GM18526 (cell line): ENCODE results near the gene DNAJB14.

ENCODE experiments used
- POLR2A ChIP-seq: IDR thresholded peaks from 3 replicates; pipeline ENCODE4 v1.6.1; 2011; ENCODE audit not compliant: insufficient read length; ENCODE audit errors: extremely low read depth

DNAJB14 gene

DNA sequence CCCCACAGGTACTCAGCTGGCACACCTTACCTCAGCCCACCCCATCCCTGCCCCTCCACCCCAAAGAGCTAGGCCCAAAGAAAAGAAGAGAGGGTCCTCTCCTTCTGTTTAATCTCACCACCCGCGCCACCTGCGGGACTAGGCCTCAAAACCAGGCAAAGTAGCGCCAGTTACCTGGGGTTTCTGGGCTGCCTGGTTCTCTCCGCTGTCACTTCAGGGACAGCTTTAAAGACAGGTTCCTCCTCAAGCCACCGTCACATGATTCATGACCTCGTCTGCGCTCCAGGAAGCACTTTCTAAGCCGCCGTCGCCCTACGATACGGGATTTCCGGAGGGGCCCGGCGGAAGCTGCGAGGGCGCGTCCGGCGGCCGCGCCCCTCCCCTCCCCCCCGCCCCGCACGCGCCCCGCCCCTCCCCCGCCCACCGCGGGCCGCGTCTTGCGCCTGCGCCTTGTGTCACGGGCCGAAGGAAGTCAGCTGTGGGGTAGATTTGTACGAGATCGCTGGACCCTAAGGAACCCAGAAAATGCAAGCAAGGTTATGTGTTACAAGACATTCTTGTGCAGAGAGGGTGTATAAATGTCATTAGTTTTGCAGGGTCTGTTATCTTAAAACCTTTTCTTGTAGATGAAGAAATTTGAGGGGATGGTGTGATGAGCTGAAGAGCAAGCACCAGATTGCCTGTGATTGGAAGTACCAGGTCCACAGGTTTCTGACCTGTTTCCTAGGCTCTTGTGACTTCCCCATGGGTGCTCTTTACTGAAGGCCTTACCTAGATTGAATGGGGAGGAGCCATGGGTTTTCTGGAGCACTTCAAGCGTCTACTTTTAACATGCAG, 52.0 kb downstream of the DNAJB14 start, which contains the start of gene LAMTOR3:
Gene LAMTOR3, minus strand, starts transcription at position 267 of the 837 bp plus-strand sequence. CDS start 464 bp downstream, outside the sequence.
- TF ChIP-seq POLR2A, result peak; percentile 70

DNA sequence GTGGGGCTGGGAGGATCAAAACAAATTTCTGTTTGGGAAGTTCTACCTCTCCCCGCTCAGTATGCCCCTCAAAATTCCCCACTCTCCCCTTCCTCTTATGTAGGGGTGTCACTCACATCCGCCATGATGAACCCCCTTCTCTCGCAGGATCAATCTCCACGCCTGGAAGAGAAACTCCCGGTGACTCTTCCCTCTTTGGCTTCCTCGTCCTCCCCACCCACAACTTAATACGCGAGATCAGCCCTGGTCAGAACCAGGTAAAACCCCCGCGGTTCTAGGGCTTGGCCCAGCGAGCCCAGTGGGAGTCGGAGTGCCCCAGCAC, 52.6 kb downstream of the DNAJB14 start:
- no peak for TF ChIP-seq POLR2A

DNA sequence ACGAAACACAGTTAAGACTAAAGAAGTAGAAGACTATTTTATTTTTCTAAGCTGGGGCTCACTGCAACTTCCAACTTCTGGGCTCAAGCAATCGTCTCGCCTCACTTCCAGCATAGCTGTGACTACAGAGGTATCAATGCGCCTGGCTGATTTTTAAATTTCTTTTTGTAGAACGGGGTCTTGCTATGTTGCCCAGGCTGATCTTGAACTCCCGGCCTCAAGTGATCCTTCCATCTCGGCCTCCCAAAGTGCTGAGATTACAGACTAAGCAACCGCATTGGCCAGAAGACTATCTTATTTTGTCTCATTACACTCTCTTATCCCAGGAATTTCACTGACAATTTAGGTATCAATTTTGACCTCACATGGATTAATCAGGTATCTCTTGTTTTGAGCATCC, 53.4 kb downstream of the DNAJB14 start:
- no peak for TF ChIP-seq POLR2A

DNA sequence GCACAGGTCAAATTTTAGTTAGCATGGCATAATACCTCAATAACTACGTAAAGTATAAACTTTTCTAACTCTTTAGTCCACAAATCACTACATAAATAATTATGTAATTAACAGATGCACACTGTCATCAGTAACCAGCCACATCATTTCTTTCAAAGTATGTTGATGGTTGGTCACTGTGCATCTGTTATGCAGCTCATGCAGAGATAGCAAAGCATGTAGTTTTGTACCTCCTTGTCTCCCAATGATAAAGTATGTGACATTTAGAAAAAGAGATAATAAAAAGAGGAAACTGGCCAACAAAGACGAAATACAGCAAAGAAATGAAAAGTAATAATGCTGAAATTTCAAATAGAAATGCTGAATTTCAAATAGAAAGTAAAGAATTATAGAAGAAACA, 55.1 kb downstream of the DNAJB14 start:
- no peak for TF ChIP-seq POLR2A

DNA sequence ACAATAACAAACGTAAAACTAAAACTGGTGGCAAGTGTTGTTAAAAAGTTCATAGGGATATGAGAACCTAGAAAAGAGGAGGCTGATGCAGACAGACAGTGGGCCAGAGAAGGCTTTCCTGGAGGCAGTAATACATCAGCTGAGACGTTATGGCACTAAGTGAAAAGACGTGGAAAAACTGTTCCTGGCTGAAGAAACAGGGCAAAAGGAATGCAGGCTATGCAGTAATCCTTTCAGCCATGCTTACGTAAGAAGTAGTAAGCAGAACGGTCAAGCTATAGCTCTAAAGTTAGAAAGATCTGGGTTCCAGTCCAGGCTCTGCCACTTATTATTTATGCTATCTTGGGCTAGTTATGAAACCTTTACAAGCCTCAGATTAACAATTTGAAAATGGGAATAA, 58.6 kb downstream of the DNAJB14 start:
- TF ChIP-seq POLR2A, result no peak

DNA sequence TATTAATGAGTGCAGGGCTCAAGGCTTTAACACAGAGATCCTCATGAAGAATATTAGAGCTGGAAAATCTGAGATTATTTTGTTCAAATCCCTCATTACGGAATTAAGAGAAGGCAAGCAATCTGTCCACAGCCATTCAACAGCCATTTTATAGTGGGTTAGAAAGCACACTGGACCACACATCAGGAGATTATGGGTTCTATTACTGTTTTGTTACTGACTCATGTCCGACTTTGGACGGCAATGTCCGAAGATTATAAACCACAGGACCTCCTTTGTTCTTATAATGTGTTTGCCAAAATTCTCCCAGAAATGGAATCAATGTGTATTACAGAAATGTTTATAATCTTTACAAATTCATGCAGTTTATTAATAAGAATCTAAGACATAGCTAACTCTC, 60.3 kb downstream of the DNAJB14 start:
- TF ChIP-seq POLR2A, result no peak

DNA sequence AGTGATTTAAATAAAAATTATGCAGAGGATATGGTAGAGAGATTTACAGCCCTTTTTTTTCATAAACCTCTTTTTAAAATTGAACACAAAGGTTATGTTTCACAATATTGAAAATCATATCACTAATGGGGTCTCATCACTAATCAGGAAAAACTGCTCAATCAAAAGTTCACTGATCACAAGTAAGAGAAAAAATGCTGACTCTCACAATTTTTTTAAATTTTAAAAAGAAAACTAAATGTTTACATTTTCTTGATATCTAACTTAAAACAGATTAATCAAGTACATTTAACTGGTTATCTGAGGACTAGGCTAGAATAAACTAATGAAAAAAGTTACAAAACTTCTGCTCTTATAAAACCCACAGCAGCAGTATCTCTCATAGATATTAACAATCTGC, 60.7 kb downstream of the DNAJB14 start:
- no peak for TF ChIP-seq POLR2A

DNA sequence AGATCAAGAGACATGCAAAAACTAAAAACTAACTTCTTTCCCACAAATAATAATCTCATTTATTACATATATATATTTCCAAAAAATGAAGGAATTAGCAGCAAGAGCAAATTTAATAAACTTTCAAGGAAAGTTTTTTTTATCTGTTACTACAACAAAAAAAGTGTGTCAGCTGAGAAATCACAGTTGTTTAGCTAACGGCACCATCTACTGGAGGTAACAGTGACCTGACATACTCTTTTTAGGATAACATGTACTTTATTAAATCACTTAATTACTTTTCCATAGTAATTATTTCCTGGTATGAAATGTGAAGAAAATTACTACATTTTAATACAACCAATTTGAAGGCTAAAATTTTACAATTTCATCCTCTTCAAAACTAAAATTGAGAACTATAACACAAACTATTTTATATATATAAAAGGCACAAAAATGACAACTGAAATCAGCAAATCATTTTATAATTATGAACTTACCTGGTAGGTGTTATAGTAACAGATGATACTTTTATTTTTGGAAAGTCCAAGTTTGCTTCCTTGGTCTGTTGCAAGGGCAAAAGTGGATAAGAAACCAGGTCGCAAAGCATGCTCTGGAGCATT, 61.3 kb downstream of the DNAJB14 start:
- TF ChIP-seq POLR2A, result no peak

DNA sequence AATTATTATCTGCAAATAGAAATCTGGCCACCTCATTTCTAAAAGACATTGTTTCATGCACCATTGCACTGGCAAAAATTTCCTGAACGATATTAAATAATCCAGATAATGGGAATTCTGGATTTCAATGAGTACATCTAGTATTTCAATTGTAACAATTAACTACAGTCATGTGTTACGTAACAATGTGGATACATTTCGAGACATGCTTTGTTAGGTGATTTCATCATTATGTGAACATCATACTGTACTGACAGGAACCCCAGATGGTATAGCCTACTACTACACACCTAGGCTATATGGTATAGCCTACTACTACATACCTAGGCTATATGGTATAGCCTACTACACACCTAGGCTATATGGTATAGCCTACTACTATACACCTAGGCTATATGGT, 67.0 kb downstream of the DNAJB14 start:
- TF ChIP-seq POLR2A, result no peak

DNA sequence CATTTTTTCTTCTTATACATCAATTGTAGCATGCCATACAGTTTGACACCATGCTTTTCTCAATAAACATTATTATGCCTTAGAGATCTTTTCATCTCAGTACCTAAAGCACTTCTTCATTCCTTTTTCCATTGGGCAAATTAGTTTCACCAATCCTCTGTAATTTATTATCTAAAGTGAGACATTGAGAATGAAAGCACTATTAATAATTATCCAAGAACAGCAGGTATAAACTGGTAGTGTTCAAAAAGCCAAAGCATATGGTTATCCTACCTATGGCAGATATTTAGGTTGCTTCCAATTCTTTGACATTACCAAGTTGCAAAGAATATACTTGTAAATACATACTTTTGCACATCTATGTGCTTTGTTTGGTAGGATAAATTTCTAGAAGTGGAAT, 67.8 kb downstream of the DNAJB14 start:
- TF ChIP-seq POLR2A, result no peak

DNA sequence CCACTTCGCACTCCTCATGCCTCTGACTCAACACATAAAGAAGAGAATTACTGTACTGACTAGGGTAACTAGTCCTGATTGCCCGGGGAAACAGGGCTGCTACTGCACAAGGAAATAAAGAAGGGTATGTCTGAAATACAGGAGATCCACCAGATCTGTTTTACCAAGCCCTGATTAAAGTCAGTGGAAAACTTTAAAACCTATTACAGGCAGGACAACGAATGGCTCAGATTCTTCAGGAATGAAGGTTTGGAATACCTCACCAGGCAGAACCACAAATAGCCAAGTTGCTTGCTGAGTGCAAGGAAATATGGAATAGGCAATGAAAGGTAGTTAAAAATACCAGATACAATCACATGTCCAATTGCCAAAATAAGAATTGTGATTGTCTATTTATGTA, 69.5 kb downstream of the DNAJB14 start:
- no peak for TF ChIP-seq POLR2A

DNA sequence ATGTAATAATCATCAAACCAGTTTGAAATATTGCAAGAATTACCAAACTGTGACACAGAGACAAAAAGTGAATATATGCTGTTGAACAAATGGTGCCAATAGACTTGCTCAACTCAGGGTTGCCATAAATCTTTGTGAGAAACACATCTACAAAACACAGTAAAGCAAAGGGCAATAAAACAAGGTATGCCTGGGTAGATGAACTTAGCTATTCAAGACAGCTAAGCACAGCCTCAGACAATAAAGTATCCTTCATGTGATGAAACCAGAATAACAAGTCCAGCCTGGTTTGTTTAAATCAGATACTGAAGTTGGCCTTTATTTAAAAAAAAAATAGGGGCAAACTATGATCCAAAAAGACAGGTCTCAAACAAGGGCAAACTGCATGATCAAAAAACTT, 71.3 kb downstream of the DNAJB14 start:
- no peak for TF ChIP-seq POLR2A

DNA sequence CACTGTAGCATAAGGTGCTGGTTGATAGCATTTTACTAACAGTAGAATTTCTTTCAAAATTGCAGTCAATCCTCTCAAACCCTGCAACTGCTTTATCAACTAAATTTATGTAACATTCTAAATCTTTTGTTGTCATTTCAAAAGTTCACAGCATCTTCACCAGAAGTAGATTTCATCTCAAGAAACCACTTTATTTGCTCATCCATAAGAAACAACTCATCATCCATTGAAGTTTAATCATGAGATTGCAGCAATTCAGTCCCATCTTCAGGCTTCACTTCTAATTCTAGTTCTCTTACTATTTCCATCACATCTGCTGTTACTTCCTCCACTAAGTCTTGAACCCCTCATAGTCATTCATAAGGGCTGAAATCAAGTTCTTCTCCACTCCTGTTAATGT, 73.8 kb downstream of the DNAJB14 start:
- TF ChIP-seq POLR2A, result no peak

DNA sequence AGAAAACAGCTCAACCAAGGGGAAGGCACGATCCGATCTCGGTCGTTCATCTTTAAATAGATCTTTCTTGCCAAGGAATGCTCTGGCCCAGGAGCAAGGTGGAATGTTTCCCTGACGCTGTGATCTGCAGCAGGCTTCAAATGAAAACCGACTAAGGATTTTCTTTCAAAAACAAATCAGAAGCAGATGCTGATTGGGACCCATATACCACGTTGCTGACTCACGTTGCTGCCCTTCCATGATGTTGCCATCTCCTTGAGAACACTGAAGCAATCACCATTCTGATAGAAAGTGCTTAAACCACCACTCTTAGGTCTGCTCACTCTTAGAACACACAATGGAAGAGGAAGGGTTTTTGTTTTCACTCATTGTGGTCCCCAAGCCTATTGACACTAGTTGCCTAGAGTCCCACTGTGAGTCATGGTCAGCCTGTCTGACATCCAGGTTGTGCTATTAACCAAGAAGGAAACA, 78.3 kb downstream of the DNAJB14 start:
- TF ChIP-seq POLR2A, result no peak

DNA sequence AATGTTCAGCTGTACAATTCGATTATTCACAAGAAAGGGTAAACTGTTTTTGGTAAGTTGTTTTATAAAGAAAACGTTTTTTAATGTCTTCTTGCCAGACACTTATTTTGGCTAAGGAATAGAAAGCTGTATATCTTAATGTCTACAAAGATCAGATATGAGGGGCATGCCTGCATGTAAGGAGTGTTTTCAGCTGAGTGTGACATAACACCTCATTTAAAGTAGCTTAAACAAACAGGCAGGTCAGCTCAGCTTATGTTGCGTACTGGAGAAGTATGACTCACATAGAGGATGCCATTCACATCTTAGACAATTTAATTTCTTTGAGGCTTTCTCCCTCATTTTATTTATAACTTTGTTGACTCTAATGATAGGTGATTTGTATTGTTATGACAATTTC, 82.6 kb downstream of the DNAJB14 start:
- no peak for TF ChIP-seq POLR2A

DNA sequence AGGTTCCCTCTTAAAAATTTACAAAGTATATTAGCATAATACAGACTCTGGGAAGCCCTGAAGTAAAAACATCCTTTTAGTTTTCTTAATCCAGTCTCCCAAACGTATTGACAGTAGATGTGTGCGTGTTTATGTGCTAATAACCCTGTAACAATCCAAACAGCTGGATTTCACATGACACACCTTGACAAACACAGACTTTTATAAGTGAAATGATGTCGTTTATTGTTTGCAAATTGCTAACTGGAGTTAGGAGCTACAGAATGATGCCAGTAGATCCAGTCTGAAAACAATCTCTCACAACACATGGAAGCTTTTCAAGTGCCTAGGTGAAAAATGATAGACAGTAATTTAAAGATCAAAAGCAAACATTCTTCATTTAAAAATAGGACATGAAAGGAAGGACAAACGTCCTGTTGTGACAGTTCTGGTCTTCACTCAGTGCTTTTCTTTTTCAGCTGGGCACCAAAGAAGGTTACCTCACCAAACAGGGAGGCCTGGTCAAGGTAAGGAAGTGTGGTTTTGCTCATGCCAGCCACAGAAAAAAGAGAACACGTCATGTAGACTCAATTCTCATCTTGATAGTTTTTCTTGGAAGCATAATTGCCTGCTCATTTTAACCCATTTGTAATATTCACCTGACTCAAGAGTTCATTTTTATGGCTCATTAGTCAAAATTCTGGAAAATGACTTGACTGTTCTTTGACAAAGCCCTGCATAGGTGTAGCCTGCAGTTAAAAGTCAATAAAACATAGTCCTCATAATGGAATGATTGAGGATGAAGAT, 85.1 kb downstream of the DNAJB14 start:
- TF ChIP-seq POLR2A, result no peak
